ENCODE data around the gene JMJD4.
"Not testable (repeated sequence)": the region's sequence is repeated elsewhere in the genome, so short reads cannot be mapped to it uniquely, and the experiment has no call there.

JMJD4 gene

DNA sequence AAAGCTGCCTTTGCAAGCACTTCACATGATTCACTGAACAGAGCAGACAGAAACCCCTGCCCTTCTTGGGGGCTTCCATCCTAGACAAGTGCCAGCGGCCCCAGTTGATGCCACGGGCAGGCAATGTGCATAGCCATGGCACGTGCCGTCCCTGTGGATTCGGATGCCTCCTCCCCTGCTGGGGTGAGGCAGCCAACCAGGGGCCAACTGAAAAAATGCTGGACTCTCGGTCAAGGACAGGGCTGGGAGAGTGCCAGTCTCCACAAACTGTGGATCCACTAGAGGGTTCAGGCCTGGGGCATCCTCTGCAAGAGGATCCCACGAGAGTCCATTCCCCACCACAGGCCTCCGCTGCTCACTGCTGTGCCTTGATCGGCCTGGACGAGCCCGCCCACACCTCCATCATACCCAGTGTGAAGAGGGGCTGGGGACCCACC is 3.8 kb downstream of the JMJD4 start:
- no peak for DNase-seq

GRCh38 chr1:227730630-227731151 is 4.4 kb downstream of the JMJD4 start:
- DNase-seq: no peak

- no peak for DNase-seq
Measured at GRCh38 chr1:227729881-227730629, 5.0 kb downstream of the JMJD4 start.

- DNase-seq: no peak
Measured at GRCh38 chr1:227729144-227729880, 5.8 kb downstream of the JMJD4 start.

- DNase-seq: no peak
Measured at GRCh38 chr1:227728892-227729143, 6.3 kb downstream of the JMJD4 start.

DNA sequence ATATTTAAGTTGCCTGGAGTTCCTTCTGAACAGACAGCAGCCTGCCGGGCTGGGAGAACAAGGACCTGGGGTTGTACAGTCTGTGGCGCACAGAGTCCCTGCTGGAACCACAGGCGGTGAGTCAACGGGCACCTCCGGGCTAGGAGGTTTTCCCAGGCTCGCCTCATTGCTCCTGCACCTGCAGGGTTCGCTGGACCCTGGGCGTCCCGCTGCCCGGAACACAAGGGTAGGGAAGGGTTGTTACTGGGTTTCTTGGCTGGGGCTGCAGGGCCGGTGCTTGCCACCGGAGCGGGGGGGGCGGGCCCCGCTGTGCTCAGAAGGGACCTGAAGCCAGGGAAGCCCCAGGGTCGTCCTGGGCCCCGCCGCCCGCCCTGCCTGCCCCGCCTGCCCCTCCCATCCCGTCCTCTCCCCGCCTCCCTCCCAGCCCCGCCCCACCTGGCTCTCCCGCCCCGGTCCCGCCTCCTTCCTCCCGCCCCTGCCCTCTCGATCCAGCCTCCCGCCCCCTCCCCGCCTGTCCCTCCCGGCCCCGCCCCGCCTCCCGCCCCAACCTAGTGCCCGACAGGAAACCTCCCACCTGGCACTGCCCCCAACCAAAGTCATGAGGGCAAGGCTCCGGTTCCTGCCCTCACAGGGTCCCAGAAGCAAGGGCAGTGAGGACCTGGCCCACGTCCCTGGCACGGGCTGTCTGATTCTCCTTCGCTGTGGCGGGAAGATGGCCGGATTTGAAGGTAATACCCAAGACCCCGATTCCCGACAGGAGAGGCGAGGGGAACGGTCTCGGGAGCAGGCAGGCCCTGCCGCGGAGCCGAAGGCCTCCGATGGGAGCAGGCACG is 6.8 kb downstream of the JMJD4 start:
- DNase-seq: peak; percentile 4

- no peak for DNase-seq
Measured at GRCh38 chr1:227726924-227727599, 8.0 kb downstream of the JMJD4 start.

DNA sequence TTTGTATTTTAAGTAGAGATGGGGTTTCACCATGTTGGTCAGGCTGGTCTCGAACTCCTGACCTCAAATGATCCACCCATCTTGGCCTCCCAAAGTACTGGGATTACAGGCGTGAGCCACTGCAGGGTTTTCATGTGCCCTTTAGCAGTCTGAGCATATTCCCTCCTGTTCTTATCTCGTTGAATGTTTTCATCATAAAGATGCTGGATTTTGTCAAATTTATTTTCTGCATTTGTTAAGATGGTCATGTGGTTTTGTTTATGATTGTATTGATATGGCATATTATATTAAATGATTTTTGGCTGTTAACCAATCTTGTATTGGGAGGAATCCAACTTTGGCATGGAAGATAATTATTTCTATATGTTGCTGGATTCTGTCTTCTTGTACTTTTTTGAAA is 8.8 kb downstream of the JMJD4 start:
- DNase-seq: no peak

GRCh38 chr1:227725046-227725445 is 10.1 kb downstream of the JMJD4 start:
- DNase-seq: no peak

- no peak for DNase-seq
Measured at GRCh38 chr1:227723474-227723873, 11.6 kb downstream of the JMJD4 start.

DNA sequence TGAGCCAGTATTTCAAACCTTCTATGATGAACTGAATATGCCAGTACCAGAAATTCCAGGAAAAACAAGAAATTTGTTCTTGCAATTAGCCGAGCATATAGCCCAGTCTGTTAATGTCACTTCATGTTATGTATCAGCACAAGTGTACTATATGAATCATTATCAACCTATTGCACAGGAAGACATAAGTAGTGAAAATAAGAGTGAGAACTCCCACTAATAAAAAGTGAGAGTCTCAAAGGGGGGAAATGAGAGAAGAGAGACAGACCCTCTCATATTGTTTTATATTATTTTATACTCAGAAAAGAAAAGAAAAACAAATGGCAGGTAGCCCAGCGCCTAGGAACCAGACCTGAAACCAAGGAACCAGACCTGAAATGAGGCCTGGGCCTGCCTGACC is 16.2 kb downstream of the JMJD4 start:
- DNase-seq: no peak

DNA sequence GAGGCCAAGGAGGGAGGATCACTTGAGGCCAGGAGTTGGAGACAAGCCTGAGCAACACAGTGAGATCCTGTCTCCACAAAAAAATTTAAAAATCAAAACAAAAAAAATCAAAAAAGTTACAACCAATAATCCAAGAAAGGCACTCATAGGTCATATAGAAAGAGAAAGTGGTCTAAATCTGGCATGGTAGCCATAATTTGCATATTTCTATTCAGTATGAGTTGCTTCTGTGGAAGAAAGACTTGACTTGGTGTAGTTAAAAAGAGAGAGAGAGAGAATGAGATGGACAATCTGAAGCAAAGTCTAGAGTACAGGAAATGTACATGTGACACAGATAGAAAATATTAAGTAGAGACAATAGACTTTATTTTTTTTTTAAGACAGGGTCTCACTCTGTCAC is 22.5 kb downstream of the JMJD4 start:
- DNase-seq: no peak

DNA sequence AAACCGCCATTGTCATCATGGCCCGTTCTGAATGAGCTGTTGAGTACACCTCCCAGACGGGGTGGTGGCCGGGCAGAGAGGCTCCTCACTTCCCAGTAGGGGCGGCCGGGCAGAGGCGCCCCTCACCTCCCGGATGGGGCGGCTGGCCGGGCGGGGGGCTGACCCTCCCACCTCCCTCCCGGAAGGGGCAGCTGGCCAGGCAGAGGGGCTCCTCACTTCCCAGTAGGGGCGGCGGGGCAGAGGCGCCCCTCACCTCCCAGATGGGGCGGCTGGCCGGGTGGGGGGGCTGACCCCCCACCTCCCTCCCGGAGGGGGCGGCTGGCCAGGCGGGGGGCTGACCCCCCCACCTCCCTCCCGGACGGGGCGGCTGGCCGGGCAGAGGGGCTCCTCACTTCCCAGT is 24.6 kb downstream of the JMJD4 start:
- DNase-seq: not testable (repeated sequence)

GRCh38 chr1:227709451-227709850 is 25.7 kb downstream of the JMJD4 start:
- DNase-seq: no peak

GRCh38 chr1:227707846-227708245 is 27.3 kb downstream of the JMJD4 start:
- DNase-seq: no peak

- DNase-seq: not testable (repeated sequence)
Measured at GRCh38 chr1:227701631-227702030, 33.5 kb downstream of the JMJD4 start.

DNA sequence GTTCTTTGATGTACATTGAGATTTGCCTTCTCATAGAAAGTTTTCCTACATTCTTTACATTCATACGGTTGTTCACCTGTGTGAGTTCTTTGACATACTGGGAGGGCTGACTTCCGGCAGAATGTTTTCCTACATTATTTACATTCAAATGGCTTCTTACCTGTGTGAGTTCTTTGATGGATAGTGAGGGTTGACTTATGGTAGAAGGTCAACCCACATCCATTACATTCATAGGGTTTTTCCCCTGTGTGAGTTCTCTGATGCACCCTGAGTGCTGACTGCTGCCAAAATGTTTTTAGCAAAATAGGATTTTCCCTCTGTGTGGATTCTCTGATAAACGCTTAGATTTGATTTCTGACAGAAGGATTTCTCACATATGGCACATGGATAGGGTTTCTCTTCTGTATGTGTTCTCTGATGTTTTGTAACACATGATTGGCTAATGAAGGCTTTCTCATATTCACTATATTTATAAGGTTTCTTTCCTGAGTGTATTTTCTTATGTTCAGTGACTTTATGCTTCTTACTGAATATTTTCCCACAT is 37.7 kb downstream of the JMJD4 start:
- DNase-seq: no peak

- no peak for DNase-seq
Measured at GRCh38 chr1:227685807-227686206, 49.3 kb downstream of the JMJD4 start.

All from NCI-H1417 treated with DMSO at 0.1 percent for 48 hours (cell line).